Activated gamma-delta T cell treated with Interleukin-2 at 50 U/mL for 16 hours (primary cell): ENCODE results near the gene HNRNPM.
"Not testable (repeated sequence)": the region's sequence is repeated elsewhere in the genome, so short reads cannot be mapped to it uniquely, and the experiment has no call there.

Source experiments
- DNase-seq: peaks from one replicate; pipeline ENCODE4 v3.0.0-alpha.2; 2020

Gene HNRNPM

DNA sequence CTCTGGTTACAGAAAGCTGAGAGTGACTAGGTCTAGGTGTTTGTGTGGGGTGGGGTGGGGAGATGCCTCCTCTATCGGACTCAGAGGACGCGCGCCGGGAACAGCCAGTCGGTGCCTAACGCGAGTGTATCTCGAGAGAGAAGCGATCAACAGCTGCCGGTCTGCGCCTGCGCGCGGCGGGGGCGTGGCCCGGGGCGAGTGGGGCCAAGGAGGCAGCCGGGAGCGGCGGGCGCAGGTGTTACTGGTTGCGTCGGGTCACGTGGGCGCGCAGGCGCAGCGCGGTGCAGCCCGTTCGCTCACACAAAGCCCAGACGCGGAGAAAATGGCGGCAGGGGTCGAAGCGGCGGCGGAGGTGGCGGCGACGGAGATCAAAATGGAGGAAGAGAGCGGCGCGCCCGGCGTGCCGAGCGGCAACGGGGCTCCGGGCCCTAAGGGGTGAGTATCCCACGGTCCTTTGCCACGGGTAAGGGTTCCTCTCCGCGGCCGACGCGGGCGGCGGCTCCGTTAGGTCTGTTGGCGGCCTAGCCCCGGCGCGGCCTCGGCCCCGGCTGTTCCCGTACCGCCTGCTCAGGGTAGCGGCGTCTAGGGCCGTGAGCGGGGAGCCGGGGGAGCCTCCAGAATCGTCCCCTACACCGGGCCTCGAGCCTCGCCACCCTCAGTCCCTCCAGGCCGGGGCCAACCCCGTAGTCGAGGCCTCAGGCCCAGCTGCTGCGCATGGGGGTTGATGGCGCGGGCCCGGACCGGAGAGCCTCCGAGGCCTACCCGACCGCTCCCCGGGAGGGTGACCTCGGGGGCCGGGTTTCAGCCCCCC lies at the start of gene HNRNPM:
Gene HNRNPM (plus strand): TSS at position 299 of the 811 bp plus-strand sequence. CDS start 24 bp downstream, at position 323.
- DNase-seq: peak; percentile 100

DNA sequence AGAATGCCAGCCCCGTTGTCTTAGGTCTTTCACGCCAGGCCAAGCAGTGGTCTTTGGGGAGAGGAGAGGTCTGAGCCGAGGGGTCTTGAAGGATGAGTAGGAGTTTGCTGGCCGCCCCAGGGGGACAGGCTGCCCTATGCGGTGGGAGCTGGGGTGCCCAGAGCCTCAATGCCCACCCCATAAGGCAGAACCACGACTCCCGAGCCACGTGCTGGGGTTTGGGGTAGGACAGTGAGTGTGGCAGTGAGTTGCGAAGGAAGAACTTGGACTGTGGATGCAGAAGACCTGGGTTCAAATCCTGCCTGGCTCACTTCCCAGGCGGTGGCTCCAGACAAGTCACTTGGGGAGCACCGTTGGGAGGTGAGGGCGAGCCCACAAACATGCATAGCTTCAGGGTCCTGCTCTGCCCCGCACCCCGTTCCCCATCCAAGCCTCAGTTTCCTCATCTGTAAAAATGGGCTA lies 49.1 kb upstream of the HNRNPM start:
- DNase-seq: no peak

GRCh38 chr19:8396185-8396562 lies 48.6 kb upstream of the HNRNPM start:
- DNase-seq: no peak

GRCh38 chr19:8396563-8397203 lies 48.1 kb upstream of the HNRNPM start:
- DNase-seq: peak; percentile 55

DNA sequence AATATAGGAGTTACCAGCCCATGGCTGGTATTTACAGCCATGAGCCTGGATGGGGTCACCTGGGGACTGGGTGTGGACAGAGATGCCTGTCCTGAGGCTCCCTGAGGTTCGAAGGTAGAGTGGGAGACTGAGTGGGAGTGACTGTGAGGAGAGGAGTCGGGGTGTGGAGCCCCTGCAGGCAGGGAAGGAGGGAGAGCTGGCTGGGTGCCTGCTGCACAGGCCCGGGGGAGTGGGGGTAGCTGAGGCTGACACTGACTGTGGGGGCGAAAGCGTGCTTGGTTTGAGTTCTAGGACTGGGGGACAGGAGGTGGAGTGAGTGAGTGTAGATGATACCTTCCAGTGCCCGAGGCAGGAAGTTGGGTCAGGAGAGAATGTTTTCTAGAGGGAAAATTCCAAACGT lies 47.5 kb upstream of the HNRNPM start:
- no peak for DNase-seq

- no peak for DNase-seq
Observed at GRCh38 chr19:8397746-8398310, 46.9 kb upstream of the HNRNPM start.

- DNase-seq: no peak
Observed at GRCh38 chr19:8398311-8398771, 46.4 kb upstream of the HNRNPM start.

- no peak for DNase-seq
Observed at GRCh38 chr19:8399681-8400188, 45.0 kb upstream of the HNRNPM start.

DNA sequence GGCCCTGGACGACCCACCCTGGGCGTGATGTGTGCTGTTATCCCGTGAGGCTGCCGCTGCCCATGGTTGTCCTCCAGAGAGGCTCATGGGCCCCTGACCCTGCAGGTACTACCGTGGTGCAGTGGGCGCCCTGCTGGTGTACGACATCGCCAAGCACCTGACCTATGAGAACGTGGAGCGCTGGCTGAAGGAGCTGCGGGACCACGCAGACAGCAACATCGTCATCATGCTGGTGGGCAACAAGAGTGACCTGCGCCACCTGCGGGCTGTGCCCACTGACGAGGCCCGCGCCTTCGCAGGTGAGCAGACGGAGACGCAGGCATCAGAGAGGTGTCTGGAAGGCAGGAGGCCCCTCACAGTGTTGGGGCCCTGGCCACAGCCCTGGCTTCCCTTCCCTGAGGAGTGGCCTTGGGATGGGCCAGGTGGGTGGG lies 42.8 kb upstream of the HNRNPM start:
- DNase-seq: no peak

- DNase-seq: no peak
Observed at GRCh38 chr19:8403098-8403819, 41.5 kb upstream of the HNRNPM start.

DNA sequence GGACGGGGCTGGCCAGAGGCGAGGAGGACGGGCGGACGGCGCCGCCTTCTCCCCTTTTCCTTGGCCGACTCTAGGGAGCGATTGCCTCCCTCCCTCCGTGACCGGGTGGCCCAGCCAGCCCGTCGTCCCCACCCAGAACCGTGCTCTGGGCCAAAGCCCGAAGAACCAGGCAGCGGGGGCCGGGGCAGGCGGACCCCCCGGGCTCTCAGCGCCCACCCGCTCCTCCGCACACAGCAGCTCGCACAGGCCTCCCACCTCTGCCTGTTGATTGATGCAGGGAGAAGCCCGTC lies 41.0 kb upstream of the HNRNPM start:
- DNase-seq: no peak

- DNase-seq: no peak
Observed at GRCh38 chr19:8404391-8405151, 40.2 kb upstream of the HNRNPM start.

DNA sequence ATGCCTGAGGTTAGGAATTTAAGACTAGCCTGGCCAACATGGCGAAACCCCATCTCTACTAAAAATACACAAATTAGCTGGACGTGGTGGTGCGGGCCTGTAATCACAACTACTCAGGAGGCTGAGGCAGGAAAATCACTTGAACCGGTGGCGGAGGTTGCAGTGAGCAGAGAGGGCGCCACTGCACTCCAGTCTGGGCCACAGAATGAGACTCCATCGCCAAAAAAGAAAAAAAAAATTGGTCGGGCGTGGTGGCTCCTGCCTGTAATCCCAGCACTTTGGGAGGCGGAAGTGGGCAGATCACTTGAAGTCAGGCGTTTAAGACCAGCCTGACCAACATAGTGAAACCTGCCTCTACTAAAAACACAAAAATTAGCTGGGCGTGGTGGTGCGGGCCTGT lies 34.1 kb upstream of the HNRNPM start:
- DNase-seq: not testable (repeated sequence)

GRCh38 chr19:8412783-8413628 lies 31.8 kb upstream of the HNRNPM start, which contains the start of gene MARCHF2:
TSS of gene MARCHF2 (plus strand) at chr19:8413305. CDS start at chr19:8421841, 8,536 bp downstream.
- DNase-seq: peak; percentile 93

GRCh38 chr19:8413629-8413995 lies 31.2 kb upstream of the HNRNPM start:
- no peak for DNase-seq

GRCh38 chr19:8416796-8417195 lies 28.0 kb upstream of the HNRNPM start:
- DNase-seq: no peak

GRCh38 chr19:8421484-8422461 lies 23.0 kb upstream of the HNRNPM start:
- no peak for DNase-seq

GRCh38 chr19:8423817-8424223 lies 21.0 kb upstream of the HNRNPM start:
- DNase-seq: no peak

DNA sequence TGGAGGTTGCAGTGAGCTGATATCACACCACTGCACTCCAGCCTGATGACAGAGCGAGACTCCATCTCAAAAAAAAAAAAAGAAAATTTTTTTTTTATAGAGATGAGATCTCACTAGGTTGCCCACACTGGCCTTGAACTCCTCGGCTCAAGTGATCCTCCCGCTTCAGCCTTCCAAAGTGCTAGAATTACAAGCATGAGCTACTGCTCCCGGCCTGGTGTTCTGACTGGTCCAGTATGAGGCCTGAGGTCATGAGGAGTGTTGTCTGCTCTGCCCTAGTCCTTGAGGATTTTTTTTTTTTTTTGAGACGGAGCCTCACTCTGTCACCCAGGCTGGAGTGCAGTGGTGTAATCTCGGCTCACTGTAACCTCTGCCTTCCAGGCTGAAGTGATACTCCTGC lies 19.4 kb upstream of the HNRNPM start:
- not testable (repeated sequence) for DNase-seq

GRCh38 chr19:8426283-8426682 lies 18.5 kb upstream of the HNRNPM start:
- no peak for DNase-seq
